Astrocyte of the spinal cord (primary cell): Measurements from ENCODE around the gene TFAP2B.

ENCODE experiments used
- DNase-seq: peaks from one replicate; pipeline ENCODE4 v3.0.0; 2011; ENCODE audit warnings: low read depth, low spot score
- H3K4me3 ChIP-seq: 2 replicates; pipeline ENCODE4 v1.5.1; 2011; ENCODE audit warnings: low read depth, mild to moderate bottlenecking, low read length, moderate library complexity
- in situ Hi-C: cut with HindIII; loops from 2 replicates; pipeline ENCODE4 v1.10.0; 2017; ENCODE audit warnings: low sequenced_read_pairs
- TF ChIP-seq, protein P1 (sequence below): IDR thresholded peaks from 2 replicates; pipeline ENCODE4 v1.5.1; 2012; ENCODE audit warnings: low read depth, mild to moderate bottlenecking, low read length, inconsistent platforms

TFAP2B gene

DNA sequence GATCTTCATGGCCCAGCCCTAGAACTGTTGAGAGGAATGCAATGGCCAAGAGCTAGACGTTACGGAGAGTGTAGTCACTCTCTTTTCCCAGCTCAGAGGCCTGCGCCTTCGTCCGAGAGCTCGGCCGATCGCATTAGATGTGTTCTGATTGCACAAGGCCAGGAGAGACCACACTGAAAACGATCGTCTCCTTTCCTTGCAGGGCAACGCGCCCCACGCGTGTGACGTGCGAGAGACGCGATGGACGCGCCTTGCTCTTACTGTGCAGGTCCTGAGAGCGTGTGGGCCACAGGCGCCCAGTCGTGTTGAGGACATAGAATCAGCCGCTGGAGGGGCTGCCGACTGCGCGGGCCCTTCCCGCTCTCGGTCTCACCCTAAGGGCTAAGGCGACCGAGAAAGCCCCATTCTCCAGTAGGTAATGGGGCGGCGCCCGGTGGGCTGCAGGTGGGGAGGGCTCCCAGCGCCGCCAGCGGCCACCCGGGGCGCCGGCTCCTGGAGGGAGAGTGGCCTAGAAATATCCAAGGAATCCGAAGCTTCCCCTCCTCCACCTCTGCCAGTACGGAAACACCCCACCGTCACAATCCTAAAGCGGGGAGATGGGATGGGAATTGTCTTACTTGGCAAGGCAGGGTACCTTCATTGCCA, 26.9 kb downstream of the TFAP2B start:
- TF ChIP-seq, protein P1, sequence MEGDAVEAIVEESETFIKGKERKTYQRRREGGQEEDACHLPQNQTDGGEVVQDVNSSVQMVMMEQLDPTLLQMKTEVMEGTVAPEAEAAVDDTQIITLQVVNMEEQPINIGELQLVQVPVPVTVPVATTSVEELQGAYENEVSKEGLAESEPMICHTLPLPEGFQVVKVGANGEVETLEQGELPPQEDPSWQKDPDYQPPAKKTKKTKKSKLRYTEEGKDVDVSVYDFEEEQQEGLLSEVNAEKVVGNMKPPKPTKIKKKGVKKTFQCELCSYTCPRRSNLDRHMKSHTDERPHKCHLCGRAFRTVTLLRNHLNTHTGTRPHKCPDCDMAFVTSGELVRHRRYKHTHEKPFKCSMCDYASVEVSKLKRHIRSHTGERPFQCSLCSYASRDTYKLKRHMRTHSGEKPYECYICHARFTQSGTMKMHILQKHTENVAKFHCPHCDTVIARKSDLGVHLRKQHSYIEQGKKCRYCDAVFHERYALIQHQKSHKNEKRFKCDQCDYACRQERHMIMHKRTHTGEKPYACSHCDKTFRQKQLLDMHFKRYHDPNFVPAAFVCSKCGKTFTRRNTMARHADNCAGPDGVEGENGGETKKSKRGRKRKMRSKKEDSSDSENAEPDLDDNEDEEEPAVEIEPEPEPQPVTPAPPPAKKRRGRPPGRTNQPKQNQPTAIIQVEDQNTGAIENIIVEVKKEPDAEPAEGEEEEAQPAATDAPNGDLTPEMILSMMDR, result no peak
- no peak for DNase-seq
- H3K4me3 ChIP-seq, result no peak overlapping the region
- in situ Hi-C loops, result no loop called here

DNA sequence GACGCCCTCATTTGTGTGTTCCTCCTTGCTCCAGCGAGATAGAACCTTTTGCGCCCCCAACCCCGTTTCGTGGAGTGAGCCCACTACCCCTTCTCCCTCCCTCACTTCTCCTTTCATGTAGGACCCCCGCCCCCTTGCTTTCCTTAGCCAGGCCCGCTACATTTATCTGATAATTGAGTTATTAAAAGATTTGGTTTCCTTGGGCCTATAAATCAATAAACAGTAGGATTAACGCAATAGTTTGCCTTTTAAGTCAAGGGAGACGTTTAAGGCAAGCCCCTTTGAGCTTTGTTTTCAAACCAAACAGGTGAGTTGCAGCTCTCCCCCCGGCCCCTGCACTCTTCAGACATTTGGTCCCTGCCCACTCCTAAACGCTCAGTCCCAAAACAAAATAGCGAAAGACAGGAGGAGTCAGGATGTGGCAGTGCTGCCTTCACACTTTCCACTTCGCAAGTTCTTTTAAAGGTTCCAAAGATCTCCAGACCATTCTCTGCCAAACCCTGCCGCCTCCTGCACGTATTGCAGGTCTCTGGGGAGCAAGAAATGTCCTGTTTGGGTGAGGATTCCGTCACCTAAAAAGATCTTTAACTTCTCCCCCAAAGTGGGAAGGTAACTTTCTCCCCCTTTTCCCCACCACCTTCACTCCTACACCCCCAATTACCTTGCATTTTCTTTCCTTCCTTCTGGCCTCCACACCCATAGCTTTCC, 27.6 kb downstream of the TFAP2B start:
- in situ Hi-C loops, result no loop called here
- TF ChIP-seq, protein P1, result no peak
- DNase-seq, result no peak
- no peak overlapping the region for H3K4me3 ChIP-seq

DNA sequence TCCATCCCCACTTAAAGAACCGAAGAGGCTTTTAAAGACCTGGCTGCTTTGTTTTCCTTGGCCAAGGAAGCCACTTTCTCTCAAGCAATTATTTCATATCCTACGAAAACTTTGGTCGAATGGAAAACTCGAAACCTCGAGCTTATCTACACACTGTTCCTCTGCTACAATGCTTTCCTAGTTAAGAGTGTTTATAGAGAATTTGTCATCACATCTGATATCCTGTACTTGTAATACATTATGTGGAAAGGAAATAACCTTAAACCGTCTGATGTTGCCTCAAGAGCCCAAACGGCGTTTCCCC, 28.1 kb downstream of the TFAP2B start:
- no peak for DNase-seq
- in situ Hi-C loops, result no loop called here
- TF ChIP-seq, protein P1, result no peak

DNA sequence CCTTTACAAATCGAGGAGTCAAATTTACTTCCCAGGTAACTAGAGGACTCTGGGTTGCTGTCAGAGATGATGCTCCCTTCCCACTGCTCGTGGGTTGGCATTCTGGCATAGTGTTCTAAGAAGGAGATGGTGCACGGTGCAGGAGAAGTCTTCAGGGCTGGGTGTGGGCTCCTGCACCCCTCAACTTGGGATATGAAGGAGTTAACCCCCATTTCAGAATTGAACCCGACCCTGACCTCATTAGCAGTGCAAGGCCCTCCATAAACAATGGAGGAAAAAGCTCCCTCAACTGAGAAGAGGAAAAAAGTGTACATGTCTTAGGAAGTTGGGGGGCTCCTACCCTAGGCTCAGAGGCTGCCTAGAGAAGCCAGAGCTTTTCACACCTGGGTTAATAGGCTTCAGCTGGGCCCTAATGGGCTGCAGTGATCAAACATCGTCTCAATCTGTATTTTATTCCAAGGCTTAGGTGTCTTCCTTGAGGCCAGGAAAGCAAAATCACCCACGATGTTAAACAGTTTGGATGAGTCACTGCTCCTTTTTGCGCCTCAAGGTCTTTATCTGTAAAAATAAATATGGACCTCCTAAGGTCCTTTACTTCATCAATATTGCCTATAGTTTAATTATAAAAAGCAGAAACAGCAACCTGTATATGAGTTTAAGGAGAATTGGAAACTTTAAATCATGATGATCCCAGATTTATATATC, 29.4 kb downstream of the TFAP2B start:
- in situ Hi-C loops, result no loop called here
- TF ChIP-seq, protein P1, result no peak
- no peak overlapping the region for H3K4me3 ChIP-seq
- no peak for DNase-seq

More for the DNA sequence above, 28.1 kb downstream of the TFAP2B start:
- no peak overlapping the region for H3K4me3 ChIP-seq

DNA sequence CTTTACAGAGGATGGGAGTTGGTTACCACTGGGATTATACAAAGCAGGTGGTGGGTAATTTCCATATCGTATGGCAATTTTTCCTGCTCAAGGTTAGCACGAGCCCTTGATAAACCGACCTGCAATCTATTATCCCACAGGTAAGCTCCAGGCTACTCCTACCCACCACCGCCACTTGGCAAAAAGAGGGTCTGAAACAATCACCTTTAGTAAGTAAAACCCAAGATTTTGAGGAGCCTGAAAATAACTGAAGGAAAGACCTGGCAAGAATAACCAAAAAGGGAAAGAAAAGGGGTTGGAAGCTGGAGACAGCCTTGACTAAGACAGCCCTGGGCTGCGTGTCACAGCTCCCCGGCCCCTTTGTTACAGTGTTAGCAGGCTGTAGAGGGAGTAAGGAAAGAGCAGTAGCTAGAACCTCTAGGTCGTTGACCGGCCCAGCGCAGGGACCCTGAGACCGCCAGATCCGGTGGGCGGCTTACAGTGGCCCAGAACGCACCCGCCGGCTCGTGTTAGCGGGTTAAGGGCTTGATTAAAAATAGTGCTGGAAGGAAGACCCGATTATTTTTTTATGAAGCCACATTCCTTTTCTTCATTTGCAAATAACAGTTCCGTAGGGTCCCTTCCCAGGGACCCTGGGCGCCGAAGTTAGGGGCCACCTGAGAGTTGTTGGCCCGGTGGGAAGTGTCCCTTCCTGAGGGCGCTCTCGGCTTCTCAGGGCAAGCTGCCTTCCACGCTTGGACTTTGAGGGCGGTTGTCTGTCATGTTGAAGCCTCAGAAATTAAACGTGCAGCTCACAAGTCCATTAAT, 30.5 kb downstream of the TFAP2B start:
- no peak overlapping the region for H3K4me3 ChIP-seq
- TF ChIP-seq, protein P1, result no peak
- no peak for DNase-seq
- in situ Hi-C loops, result no loop called here

DNA sequence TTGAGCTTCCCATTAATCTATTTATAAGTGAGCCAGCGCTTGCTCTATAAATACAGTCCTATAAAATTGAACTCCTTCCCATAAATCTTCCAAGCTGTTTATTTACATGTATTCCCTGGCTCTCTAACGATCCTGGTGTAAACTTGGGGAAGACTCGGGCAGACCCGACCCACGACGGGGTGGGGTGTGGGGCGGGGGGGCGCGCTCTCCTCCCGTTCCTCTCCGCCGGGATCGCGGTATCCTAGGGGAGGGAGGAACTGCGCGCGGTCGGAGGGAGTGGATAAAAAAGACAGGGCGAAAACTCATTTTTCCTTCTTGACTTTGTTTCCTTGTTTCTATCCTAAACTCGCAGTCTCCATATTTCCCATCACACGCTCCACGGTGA, 31.1 kb downstream of the TFAP2B start:
- peak overlapping the region; percentile 3 for H3K4me3 ChIP-seq
- in situ Hi-C loops, result no loop called here
- DNase-seq, result no peak
- TF ChIP-seq, protein P1, result no peak
